H1 (cell line): ENCODE measurements around the gene B4GAT1. TPM values are rescaled to one million over a fixed set of nuclear protein-coding genes. Genes with fewer than 3 reads are reported as not detected.

Experiments used
- GABPA ChIP-seq: IDR thresholded peaks from 2 replicates; pipeline ENCODE4 v1.6.1; 2011; ENCODE audit warnings: mild to moderate bottlenecking, low read length, moderate library complexity, borderline replicate concordance; ENCODE audit not compliant: insufficient read depth
- HDAC6 ChIP-seq: IDR thresholded peaks from one replicate; pipeline ENCODE4 v1.7.1; 2012; ENCODE audit warnings: low read depth, mild to moderate bottlenecking, inconsistent platforms, low read length, moderate library complexity
- POU5F1 ChIP-seq: IDR thresholded peaks from 2 replicates; pipeline ENCODE4 v1.6.1; 2011; ENCODE audit warnings: low read depth, mild to moderate bottlenecking, low read length, moderate library complexity
- SAP30 ChIP-seq: fragments of 300-600 bp; sonication (generic); IDR thresholded peaks from 2 replicates; pipeline ENCODE4 v1.7.1; 2012; ENCODE audit warnings: low read length, moderate library complexity, mild to moderate bottlenecking, inconsistent platforms; ENCODE audit not compliant: insufficient read depth, insufficient replicate concordance
- TAF7 ChIP-seq: optimal IDR thresholded peaks from 2 replicates; pipeline ENCODE3; 2011; ENCODE audit warnings: low read depth, mild to moderate bottlenecking, inconsistent platforms, low read length, moderate library complexity, borderline replicate concordance
- polyA plus RNA-seq, 7 experiments: library from polyadenylated mRNA; depleted of rRNA in 3 of 7; stranded (reverse) in 5 of 7; unstranded in 2 of 7; fragments of >200 nt in 5 of 7; fragments of 200-250 nt in 2 of 7; gene quantifications; 1 replicate in 5 of 7; 2 replicates in 1 of 7; 4 replicates in 1 of 7; pipeline versions ENCODE4 v1.2.1 to v1.2.3, GENCODE V29; 2011 to 2013; ENCODE audit warnings: missing spikeins in 2 of 7, mixed read lengths in 2 of 7
- total RNA-seq: library from RNA; stranded (reverse); fragmentation: NEBNext Ultra II Directional; extraction: Animal tissue kit (Norgen Biotek cat#: 25700); gene quantifications from 2 replicates; pipeline ENCODE4 v1.2.1, GENCODE V29; 2021
- TF ChIP-seq, protein P1 (sequence below): fragments of 300-600 bp; sonication (generic); IDR thresholded peaks from 2 replicates; pipeline ENCODE4 v1.7.1; 2012; ENCODE audit warnings: low read length, moderate library complexity, mild to moderate bottlenecking, inconsistent platforms; ENCODE audit not compliant: insufficient replicate concordance

The B4GAT1 gene
- total and polyA plus RNA-seq, 2 of the 8 experiments (the other 6 are each of a cell fraction or from before 2014, with no cell fraction given): 22.2 to 27.8 TPM

DNA sequence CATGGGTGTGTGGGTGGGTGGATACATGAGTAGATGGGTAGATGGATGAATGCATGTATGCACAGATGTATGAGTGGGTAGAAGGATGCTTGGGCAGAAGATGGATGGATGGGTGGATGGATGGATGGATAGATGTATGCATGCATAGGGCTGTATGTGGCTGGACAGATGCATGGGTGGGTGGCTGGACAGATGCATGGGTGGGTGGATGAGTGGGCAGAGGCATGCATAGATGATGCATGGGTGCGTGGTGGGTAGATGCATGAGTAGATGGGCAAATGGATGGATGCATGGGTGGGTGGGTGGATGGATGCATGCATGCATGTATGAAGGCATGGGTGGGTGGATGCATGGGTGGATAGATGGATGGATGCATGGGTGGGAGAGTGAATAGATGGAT lies 23.7 kb downstream of the B4GAT1 start (continued):
- TF ChIP-seq, protein P1, sequence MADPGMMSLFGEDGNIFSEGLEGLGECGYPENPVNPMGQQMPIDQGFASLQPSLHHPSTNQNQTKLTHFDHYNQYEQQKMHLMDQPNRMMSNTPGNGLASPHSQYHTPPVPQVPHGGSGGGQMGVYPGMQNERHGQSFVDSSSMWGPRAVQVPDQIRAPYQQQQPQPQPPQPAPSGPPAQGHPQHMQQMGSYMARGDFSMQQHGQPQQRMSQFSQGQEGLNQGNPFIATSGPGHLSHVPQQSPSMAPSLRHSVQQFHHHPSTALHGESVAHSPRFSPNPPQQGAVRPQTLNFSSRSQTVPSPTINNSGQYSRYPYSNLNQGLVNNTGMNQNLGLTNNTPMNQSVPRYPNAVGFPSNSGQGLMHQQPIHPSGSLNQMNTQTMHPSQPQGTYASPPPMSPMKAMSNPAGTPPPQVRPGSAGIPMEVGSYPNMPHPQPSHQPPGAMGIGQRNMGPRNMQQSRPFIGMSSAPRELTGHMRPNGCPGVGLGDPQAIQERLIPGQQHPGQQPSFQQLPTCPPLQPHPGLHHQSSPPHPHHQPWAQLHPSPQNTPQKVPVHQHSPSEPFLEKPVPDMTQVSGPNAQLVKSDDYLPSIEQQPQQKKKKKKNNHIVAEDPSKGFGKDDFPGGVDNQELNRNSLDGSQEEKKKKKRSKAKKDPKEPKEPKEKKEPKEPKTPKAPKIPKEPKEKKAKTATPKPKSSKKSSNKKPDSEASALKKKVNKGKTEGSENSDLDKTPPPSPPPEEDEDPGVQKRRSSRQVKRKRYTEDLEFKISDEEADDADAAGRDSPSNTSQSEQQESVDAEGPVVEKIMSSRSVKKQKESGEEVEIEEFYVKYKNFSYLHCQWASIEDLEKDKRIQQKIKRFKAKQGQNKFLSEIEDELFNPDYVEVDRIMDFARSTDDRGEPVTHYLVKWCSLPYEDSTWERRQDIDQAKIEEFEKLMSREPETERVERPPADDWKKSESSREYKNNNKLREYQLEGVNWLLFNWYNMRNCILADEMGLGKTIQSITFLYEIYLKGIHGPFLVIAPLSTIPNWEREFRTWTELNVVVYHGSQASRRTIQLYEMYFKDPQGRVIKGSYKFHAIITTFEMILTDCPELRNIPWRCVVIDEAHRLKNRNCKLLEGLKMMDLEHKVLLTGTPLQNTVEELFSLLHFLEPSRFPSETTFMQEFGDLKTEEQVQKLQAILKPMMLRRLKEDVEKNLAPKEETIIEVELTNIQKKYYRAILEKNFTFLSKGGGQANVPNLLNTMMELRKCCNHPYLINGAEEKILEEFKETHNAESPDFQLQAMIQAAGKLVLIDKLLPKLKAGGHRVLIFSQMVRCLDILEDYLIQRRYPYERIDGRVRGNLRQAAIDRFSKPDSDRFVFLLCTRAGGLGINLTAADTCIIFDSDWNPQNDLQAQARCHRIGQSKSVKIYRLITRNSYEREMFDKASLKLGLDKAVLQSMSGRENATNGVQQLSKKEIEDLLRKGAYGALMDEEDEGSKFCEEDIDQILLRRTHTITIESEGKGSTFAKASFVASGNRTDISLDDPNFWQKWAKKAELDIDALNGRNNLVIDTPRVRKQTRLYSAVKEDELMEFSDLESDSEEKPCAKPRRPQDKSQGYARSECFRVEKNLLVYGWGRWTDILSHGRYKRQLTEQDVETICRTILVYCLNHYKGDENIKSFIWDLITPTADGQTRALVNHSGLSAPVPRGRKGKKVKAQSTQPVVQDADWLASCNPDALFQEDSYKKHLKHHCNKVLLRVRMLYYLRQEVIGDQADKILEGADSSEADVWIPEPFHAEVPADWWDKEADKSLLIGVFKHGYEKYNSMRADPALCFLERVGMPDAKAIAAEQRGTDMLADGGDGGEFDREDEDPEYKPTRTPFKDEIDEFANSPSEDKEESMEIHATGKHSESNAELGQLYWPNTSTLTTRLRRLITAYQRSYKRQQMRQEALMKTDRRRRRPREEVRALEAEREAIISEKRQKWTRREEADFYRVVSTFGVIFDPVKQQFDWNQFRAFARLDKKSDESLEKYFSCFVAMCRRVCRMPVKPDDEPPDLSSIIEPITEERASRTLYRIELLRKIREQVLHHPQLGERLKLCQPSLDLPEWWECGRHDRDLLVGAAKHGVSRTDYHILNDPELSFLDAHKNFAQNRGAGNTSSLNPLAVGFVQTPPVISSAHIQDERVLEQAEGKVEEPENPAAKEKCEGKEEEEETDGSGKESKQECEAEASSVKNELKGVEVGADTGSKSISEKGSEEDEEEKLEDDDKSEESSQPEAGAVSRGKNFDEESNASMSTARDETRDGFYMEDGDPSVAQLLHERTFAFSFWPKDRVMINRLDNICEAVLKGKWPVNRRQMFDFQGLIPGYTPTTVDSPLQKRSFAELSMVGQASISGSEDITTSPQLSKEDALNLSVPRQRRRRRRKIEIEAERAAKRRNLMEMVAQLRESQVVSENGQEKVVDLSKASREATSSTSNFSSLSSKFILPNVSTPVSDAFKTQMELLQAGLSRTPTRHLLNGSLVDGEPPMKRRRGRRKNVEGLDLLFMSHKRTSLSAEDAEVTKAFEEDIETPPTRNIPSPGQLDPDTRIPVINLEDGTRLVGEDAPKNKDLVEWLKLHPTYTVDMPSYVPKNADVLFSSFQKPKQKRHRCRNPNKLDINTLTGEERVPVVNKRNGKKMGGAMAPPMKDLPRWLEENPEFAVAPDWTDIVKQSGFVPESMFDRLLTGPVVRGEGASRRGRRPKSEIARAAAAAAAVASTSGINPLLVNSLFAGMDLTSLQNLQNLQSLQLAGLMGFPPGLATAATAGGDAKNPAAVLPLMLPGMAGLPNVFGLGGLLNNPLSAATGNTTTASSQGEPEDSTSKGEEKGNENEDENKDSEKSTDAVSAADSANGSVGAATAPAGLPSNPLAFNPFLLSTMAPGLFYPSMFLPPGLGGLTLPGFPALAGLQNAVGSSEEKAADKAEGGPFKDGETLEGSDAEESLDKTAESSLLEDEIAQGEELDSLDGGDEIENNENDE: no peak
- TF ChIP-seq POU5F1 (no peak), HDAC6 (no peak), GABPA (no peak), SAP30 (no peak), TAF7 (no peak)
